GM12892 (cell line): Measurements from ENCODE around the gene ABR.
"Not testable (repeated sequence)": the region's sequence is repeated elsewhere in the genome, so short reads cannot be mapped to it uniquely, and the experiment has no call there.

ENCODE experiments used
- DNase-seq: peaks from one replicate; pipeline ENCODE4 v3.0.0; 2011; ENCODE audit not compliant: insufficient read length
- FAIRE-seq: peaks from 2 replicates; lab custom pipeline; 2011; peaks lifted over from hg19 to GRCh38; lab: Jason Lieb, UNC
- POLR2A ChIP-seq: IDR thresholded peaks from 2 replicates; pipeline ENCODE4 v1.6.1; 2011; ENCODE audit warnings: low read depth, low read length, control low read depth
- POLR2AphosphoS5 ChIP-seq: IDR thresholded peaks from 2 replicates; pipeline ENCODE4 v1.6.1; 2011; ENCODE audit warnings: low read depth, low read length, control low read depth
- TAF1 ChIP-seq: IDR thresholded peaks from 2 replicates; pipeline ENCODE4 v1.6.1; 2011; ENCODE audit warnings: low read depth, mild to moderate bottlenecking, control low read depth, low read length, borderline replicate concordance

ABR gene

GRCh38 chr17:1220346-1220745 lies 40.6 kb upstream of the ABR start:
- TF ChIP-seq TAF1: no peak
- TF ChIP-seq POLR2AphosphoS5: no peak
- TF ChIP-seq POLR2A: no peak
- DNase-seq: no peak
- FAIRE-seq: no peak

GRCh38 chr17:1217089-1217385 lies 37.3 kb upstream of the ABR start:
- TF ChIP-seq POLR2AphosphoS5 (no peak), POLR2A (no peak), TAF1 (no peak)
- no peak for FAIRE-seq
- DNase-seq: no peak

- FAIRE-seq: peak; percentile 88
Observed at GRCh38 chr17:1216217-1217088, 36.7 kb upstream of the ABR start.

GRCh38 chr17:1212946-1213345 lies 33.2 kb upstream of the ABR start:
- DNase-seq: no peak
- FAIRE-seq: peak; percentile 90
- TF ChIP-seq TAF1 (no peak), POLR2AphosphoS5 (no peak), POLR2A (no peak)

More at GRCh38 chr17:1216217-1217088, 36.7 kb upstream of the ABR start:
- no peak for DNase-seq
- TF ChIP-seq TAF1 (no peak), POLR2AphosphoS5 (no peak), POLR2A (no peak)

- FAIRE-seq (no peak), DNase-seq (no peak)
- TF ChIP-seq POLR2A (no peak), POLR2AphosphoS5 (no peak), TAF1 (no peak)
Observed at GRCh38 chr17:1211287-1211686, 31.5 kb upstream of the ABR start.

GRCh38 chr17:1208966-1209365 lies 29.2 kb upstream of the ABR start:
- DNase-seq (no peak), FAIRE-seq (no peak)
- TF ChIP-seq POLR2AphosphoS5 (no peak), POLR2A (no peak), TAF1 (no peak)

GRCh38 chr17:1206026-1206777 lies 26.4 kb upstream of the ABR start:
- DNase-seq (no peak), FAIRE-seq (peak; percentile 67)
- no peak for TF ChIP-seq TAF1

- no peak for DNase-seq
- no peak for FAIRE-seq
- TF ChIP-seq POLR2AphosphoS5 (no peak), TAF1 (no peak), POLR2A (no peak)
Observed at GRCh38 chr17:1203967-1204291, 24.1 kb upstream of the ABR start.

GRCh38 chr17:1203111-1203966 lies 23.6 kb upstream of the ABR start:
- DNase-seq (no peak), FAIRE-seq (peak; percentile 81)
- TF ChIP-seq POLR2A (no peak), POLR2AphosphoS5 (no peak), TAF1 (no peak)

GRCh38 chr17:1202291-1202690 lies 22.5 kb upstream of the ABR start:
- FAIRE-seq (no peak), DNase-seq (no peak)
- no peak for TF ChIP-seq POLR2AphosphoS5
- no peak for TF ChIP-seq TAF1
- TF ChIP-seq POLR2A: no peak

- peak; percentile 46 for FAIRE-seq
- TF ChIP-seq POLR2AphosphoS5 (no peak), POLR2A (no peak), TAF1 (no peak)
Observed at GRCh38 chr17:1201132-1201702, 21.4 kb upstream of the ABR start.

GRCh38 chr17:1199271-1199743 lies 19.5 kb upstream of the ABR start:
- DNase-seq: not testable (repeated sequence)
- peak; percentile 65 for FAIRE-seq

More at GRCh38 chr17:1201132-1201702, 21.4 kb upstream of the ABR start:
- DNase-seq: no peak
